HTERT RPE-1 (cell line): ENCODE measurements around the gene L3MBTL4.

Experiments used
- in situ Hi-C: fragments of 300-500 bp; cut with MboI; formaldehyde crosslinking; loops from 4 replicates; pipeline ENCODE4 v1.14.3; 2020; ENCODE audit warnings: low sequenced_read_pairs

Gene L3MBTL4

DNA sequence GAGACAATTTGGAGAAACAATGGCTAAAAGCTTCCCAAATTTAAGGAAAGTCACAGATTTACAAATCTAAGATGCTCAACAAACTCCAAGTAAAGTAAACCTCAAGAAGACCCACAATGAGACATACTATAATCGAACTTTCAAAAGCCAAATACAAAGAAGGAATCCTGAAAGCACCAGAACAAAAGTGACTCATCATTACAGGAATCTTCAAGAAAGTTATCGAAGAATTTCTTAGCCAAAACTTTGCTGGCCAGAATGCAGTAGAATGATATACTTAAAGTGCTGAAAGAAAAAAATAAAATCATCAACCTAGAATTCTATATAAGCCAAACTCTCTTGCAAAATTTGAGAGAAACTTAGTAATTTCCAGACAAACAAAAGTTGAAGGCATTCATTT lies 412.8 kb downstream of the L3MBTL4 start:
- in situ Hi-C loops: no loop called here

DNA sequence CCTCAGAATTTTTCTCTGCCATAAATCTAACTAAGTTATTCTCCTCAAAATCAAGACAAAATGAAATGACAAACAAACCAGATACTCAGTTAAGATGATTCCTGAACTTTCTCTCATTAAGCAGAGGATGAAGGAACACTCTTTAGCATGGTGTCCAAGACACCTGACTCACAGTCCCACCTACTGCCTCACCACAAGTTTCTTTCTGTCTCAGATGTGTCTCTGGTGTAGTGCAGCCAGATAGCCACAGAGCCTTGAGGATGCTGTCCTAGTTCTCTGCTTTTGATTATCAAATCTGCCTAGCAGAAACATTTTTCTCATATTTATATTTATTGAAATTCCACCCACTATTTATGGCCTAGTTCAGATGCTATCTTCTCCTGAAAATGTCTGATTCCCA lies 415.8 kb downstream of the L3MBTL4 start:
- in situ Hi-C loops: no loop called here

DNA sequence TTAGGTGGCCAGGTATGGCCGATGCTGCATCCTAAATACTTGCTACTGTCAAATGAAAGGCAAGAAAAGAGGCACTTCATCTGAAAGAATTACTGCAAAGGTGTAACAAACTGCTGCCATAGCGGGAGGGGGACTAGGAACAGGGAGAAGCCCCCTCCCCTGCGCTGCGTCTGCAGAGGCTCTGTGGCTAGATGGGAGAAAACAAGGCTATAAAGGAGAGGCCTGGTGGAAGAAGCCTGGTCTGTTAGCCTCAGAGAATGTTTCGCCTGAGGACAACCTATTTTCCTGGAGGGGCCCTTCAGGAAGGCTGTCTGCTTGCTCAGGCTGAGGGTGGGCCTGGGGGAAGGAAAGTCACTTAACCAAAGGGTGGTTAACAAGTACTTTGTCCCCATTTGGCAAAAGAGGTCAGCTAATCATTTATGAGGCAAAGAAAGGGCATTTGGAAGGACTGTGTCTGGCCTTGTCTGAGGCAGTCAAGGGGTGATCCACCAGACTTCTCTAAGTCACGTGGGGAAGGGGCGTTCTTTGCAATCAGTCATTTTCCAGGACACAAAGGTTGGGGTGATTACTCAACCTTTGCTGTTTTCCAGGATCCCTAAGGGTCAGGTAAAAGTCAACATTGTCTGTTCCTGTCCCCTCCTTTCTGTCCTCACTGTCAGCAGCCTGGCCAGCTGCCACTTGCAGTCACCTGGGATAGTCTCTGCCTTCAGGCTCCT lies 416.4 kb downstream of the L3MBTL4 start:
- in situ Hi-C loops: no loop called here

DNA sequence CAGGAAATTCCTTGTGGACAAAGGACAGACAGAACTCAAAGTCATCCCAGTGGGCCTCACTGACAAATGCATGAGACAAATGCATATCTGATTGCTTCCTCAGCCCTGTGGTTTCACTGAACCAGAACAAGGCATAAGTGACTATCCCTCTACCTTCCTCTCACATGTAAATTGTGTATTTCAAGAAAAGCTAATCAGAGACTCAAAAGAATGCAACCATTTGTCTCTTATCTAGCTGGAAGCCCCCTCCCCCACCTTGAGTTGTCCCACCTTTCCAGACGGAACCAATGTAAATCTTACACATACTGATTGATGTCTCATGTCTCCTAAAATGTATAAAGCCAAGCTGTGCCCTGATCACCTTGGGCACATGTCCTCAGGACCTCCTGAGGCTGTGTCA lies 417.4 kb downstream of the L3MBTL4 start:
- in situ Hi-C loops: no loop called here

DNA sequence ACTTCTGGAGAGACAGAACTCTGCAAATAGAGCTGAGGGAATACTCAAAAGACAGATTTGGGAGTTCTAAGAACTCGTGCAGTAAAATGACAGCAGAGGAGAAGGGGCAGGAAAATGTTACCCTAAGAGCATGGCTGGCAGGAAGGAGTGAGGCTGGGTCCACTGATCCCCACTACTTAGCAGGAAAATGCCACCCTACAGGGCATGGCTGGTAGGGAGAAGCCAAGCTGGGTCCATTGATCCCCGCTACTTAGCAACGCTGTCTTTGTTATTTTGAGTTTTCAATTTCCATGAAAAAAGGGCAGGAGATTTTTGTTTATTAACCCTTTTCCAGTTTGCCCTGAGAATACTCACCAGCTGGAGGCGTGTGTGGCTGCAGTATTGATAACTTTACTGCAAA lies 419.1 kb downstream of the L3MBTL4 start:
- in situ Hi-C loops: no loop called here

DNA sequence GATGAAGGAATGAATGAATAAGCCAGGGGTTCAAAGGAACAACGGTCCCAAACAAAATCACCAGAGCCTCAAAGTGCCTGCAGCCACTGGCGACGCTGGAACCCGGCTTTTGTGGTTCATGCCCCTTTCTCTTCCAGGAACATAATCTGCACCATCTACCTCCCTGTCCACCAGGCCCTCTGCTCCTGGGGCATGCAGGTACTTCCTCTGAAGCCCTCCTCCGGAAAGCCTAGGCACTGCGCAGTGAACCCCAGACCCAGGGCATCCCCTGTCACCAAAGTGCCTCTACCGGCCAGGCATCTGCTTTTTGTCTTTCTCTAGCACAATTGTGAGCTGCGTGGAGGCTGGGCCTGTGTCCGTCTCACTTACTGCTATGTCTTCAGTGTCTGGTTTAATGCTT lies 420.8 kb downstream of the L3MBTL4 start:
- in situ Hi-C loops: no loop called here

DNA sequence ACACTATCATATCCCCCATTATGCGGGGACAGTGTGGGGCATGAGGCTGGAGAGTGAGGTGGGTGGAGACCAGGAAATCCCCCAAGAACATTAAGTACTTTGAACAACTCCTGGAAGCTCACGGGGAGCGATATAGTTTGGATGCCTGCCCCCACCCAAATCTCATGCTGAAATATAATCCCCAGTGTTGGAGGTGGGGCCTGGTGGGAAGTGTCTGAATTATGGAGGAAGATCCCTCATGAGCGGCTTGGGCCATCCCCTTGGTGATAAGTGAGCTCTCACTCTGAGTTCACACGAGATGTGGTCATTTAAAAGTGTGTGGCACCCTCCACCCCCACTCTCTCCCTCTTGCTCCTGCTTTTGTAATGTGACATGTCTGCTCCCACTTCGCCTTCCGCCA lies 422.3 kb downstream of the L3MBTL4 start:
- in situ Hi-C loops: no loop called here

DNA sequence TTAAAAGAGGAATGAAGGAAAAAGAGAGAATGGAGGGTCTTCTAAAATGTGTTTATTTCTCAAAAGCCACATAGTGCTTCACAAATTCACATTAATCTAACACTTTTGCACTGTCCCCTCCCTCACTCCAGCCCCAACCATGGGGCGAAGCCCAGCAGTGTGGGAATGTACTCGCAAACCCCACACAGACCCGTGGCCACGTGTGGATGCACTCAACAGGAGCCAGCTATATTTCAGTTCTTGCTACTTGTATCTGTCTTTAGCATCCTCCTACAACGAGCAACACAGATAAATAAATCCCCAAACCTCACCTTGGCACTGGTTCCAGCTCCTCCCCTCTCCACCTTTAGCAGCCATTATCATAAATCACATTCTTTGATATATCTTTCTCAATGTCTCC lies 427.5 kb downstream of the L3MBTL4 start:
- in situ Hi-C loops: no loop called here

DNA sequence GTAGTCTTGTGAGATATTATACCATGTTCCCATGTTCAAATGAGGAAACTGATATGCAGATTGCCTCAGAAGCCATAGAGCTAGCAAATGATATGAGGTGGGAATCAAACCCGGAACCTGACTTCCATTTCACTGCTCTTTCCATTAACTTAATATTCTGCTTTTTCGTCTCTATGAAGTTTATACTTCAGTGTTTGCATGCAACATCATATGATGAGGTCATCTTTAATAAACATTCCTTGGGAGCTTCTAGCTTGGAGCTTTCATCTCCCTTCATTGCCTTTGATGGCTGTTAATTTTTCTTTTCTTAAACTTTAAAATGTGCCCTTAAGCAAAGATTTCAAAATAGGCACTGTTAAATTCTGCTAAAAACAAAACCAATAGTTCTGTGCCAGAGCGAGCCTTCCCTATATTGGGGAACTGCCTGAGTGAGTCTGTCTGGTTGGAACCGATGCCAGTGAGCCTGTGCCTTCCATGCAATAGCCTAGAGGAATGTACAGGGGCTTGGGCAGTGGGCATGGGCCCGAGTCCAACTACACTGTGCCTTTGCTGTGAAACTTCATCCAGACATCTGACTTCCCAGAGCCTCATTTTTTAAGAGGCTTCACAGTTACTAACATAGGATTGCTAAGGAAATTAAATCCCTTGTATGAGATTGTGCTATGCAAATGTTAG lies 428.3 kb downstream of the L3MBTL4 start:
- in situ Hi-C loops: no loop called here

DNA sequence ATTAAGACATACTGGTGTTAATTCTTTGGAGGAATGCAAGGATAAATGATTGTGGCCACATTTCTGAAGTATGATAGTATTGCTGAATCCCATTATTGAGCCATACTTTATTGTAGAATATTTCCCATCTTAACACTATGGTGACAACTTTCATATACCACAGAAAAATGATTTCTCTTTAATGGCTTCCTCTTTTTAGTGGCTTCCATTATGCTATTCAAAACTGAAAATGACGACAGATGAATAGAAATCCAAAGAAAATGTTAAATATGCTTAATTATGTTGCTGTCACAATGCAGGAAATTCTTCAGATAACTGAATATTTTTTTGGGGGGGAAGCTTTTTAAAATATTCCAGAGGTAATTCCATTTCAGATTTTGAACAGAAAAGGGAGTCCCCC lies 430.5 kb downstream of the L3MBTL4 start:
- in situ Hi-C loops: no loop called here

DNA sequence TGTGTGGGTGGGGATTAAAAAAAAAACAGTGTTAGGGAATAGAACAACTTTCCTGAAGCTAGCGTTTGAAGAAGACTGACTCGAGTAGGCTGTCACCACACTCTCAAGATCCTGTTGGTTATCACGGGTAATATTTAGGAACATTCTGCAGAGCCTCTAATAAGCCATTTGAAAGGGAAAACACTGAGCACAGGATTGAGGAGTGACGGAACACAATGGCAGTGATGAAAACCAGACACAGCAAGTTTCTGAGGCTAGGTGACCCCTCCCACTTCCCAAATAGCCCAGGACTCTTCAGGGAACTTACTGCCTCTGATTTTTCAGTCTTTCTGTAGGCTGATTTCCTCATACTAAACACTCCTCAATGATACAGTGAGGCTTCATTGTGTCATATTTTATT lies 431.2 kb downstream of the L3MBTL4 start:
- in situ Hi-C loops: no loop called here

DNA sequence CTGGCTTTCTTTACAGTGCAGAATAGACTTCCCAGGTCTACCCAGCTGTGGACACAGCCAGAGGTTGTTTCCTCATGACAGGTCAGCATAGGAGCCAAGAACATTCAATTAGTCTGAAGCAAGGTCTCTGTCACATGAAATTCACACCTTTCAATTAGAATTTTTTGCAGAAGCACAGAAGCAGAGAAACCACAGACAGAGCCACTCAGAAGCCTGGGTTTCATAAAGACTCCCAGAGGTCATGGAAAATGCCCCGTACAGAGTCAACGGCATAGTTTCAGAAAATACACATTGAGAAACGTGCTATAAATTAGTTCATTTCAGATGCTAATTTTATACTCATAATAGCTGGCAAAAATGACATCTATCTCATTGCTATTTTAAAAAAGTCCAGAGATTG lies 432.4 kb downstream of the L3MBTL4 start:
- in situ Hi-C loops: no loop called here

DNA sequence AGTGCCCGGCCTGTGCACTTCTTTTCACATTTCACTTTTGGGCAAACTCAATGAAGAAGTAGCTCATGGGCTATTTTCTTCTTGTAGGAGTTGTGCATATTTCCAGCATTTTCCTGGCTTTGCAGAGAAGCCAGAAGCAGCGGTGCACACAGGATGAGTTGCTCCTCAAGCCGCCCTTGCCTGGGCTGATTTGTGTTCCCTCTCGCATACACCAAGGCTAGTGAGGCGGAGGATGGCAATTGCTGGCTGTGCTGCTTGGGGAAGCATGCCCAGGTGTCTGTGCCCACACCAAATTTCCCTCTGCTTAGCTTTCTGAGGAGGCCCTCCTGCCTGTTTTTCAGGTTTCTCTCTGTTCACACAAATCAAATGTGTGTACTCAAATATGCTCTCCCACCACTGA lies 434.0 kb downstream of the L3MBTL4 start:
- in situ Hi-C loops: no loop called here

DNA sequence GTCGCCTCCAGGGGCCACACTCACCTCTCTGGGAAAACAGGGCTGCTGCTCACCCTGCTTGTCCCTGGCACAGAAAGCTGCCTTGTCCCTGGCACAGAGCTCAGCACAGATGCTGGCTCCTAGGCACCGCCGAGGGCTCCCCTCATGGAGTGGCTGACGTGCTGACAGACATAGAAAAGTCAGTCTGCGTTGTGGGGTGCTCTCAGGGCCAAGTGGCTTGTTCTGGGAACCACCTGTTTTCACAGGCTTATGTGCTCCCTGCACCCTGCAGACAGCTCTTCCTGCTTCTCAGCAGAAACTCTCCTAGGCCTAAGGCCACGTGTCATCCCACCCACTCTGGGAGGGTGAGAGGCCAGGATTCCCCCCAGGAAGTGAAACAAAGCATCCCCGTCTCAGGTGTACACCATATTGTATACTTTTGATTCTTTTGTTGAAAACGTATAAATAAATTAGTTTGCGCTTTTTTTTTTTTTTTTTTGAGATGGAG lies 434.7 kb downstream of the L3MBTL4 start:
- in situ Hi-C loops: no loop called here

DNA sequence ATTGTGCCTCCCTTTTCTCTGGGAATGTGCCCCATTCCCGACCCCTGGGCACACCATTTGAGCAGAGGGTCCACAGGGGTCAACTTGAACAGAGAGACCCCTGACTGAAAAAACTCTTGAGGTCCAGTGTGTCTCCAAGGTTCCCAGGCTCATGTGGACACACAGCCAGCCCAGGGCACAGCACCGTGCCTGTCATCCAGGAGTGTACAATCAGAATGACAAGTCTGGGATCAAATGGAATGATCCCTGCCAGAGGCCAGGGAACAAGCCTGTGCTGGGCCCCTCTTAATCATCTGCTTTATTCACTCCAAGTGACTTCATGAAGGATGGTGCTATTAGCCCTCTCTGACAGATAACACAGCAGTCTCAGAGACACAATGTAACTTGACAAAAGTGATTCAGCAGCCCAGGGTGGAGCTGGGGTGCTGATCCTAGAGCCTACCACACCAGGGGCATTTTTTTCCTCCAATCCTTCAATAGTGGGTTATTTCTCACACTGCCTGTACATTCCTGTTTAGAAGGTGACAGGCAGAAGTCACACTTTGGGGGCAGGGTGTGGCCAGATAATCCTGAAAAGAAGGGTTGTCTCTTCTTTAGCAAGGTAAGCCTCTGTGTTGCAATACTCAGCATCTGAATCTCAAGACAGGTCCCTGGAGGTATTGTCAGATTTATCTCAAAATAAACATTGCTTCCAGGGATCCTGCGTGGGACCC lies 435.4 kb downstream of the L3MBTL4 start:
- in situ Hi-C loops: no loop called here

DNA sequence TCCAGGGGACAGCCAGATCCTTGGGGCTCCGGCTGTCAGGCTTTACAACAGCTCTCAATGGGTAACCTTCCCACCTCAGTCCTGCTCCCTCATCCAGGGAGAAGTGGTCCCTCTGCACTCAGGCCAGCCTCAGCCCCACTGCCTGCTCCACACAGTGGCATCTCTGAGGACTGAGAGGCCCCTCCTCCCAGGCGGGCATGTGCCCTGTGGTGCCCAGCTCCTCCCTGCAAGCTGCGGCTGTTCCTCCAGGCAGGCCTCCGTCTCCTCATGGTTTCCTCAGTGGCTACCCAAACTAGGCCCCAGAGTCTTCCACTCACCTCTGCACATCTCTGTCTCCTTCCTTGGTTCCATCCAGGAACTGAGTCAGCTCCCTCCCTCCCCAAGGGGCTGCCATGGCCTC lies 437.7 kb downstream of the L3MBTL4 start:
- in situ Hi-C loops: no loop called here

DNA sequence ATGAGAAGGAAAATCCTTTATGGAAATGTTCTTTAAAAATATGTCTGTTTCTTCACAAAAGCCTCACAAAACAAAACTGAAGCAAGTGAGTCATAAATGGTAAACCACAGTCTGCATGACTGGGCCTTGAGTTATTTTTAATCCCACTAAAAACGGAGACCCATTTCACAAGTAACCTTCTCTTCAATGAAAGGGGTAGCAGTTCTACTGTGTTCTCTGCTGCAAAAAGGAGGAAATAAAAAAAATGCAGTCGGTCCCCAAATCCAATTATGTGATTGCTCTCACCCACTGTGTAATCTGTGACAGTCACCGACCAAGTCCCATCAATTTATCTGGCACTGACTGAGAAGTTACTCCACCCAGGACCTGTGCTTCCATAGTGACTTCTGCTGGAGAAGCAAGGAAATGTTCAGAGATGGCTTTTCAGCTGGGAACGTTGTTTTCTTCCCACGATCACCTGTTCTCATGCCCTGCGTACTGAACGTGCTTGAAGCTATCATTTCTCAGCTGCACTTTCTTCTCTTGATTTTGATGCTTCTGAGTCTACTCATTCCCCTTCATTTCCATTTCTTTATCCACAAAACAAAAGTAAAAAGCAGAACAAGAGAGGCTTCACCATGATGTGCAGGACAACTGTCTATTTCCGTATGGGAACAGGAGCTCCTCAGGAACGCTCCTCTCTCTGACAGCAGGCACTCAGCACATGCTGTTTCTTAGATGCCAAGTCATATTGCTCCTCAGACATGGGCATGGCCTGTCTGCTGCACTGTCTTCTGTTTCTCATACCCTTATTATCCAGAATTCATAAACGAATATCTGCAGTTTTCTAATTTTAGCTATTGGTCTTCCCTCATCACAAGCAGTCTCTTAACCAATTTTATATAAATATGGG lies 439.4 kb downstream of the L3MBTL4 start:
- in situ Hi-C loops: no loop called here

DNA sequence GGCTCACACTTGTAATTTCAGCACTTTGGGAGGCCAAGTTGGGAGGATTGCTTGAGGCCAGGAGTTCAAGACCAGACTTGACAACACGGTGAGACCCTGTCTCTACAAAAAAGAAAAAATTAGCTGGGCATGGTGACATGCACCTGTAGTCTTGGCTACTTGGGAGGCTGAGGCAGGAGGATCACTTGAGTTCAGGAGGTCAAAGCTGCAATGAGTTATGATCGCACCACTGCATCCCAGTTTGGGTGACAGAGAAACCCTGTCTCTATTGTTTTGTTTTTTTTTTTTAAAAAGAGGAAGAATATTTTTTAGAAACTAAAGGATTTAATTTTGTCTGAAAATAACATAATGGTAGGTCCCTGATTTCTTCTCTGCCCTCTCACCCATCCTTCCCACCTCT lies 440.0 kb downstream of the L3MBTL4 start:
- in situ Hi-C loops: no loop called here

DNA sequence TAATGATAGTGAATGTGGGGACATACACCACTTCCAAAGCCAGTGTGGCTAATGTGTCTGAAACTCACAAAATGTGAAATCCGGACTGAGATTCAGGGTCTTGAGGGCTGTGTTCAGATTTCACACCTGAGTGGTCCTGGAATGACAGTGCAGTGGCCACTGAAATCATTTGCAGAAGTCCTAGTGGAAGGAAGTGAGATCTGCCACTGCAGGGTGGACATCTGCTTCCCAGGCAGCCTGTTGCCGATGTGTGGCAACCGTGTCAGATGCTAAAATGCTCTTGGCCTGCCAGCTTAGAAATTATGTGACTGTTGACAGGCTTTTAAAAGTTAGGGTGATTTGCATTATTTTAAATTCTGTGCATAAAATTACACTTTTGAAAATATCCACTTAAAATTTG lies 441.6 kb downstream of the L3MBTL4 start:
- in situ Hi-C loops: no loop called here

DNA sequence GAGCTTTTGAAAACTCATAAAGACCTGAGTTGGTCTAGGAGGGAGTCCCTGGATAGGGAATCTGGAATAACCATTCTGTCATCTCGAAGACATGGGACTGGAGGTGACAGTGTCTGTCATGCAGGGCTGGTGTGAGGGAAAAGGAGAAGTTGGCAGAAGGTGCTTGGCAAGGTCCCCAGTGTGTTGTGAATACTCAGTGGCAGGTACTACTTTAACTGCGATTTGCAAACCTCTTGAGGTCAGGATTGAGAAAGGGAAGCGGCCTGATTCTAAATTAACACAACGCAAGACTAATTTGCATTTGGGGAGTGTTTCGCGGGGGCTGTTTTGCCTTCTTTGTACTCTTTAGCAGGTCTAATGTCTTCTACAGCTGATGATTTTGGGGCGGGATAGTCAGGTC lies 442.4 kb downstream of the L3MBTL4 start:
- in situ Hi-C loops: no loop called here

DNA sequence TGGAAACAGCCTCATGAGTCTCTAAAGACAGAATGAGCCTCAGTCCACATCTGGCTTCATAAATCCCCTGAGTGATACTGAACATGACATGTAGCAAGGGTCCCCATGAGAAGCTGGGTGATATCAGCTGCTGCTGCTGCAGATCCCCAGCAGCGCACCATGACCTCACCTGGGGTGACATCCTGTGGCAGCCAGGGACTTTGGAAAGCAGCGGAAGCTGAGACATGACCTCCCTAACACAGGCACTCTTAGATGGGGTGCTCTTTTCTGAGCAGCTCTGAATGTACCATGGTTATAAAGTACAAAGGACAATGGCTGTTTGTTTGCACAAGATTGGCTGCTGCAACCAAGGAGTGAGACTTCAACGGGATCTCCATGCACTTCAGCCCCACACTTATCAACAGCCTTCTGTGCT lies 444.7 kb downstream of the L3MBTL4 start:
- in situ Hi-C loops: no loop called here
